ENCODE data around the gene PHACTR1.

Gene PHACTR1

DNA sequence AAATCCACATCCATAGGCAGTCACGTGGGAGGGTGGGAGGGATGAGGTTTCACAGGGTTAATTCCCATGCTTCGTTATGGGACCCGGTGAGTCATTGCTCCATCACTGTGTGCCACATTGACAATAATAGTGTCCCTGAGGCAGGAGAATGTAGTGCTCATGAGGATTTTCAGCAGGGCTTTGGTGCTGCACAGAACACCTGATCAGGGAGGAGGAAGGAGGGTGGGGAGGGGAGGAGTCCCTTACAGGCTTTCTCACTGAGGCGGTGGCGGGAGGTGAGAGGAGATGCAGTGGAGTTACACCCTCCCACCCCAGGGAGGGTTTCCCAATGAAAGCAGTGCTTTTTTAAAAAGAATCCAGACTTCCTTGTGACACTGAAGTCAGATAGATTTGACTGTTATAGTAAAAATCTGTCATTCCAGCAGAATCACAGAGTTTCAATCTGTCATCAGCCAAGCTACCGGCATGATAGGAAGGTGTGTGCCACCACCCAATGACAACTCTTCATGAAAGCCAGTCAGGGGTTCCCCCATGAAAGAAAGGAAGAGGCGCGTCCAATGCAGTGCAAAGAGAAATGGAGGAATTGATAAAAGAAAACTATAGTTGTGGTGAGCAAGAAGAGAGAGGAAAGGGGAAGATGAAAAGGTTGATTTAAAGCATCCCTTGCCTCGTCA is 467.0 kb downstream of the PHACTR1 start:
- Histone ChIP-seq H3K27me3 (no peaks in the 10 kb centered on the region), H3K4me1 (peaks cover 8% of the 10 kb centered on the region), H3K27ac (no peak overlapping the region), H4K20me1 (no peaks in the 10 kb centered on the region), H3K4me3 (no peak overlapping the region), H3K9ac (no peak overlapping the region), H3K36me3 (no peaks in the 10 kb centered on the region), H3K4me2 (no peak overlapping the region), H3K9me3 (no peaks in the 10 kb centered on the region)
- TF ChIP-seq Cebpa-rat (IDR thresholded peaks at IDR 0.05): no peak

GRCh38 chr6:13184089-13184468 is 467.5 kb downstream of the PHACTR1 start:
- peaks cover 7% of the 10 kb centered on the region for H3K4me1 ChIP-seq
- no peak overlapping the region for H3K4me2 ChIP-seq
- no peak overlapping the region for H3K4me3 ChIP-seq
- H3K27me3 ChIP-seq: no peaks in the 10 kb centered on the region
- H3K9me3 ChIP-seq: no peaks in the 10 kb centered on the region
- no peak for TF ChIP-seq Cebpa-rat (IDR thresholded peaks at IDR 0.05)
- no peaks in the 10 kb centered on the region for H4K20me1 ChIP-seq
- H3K9ac ChIP-seq: no peak overlapping the region
- no peak overlapping the region for H3K27ac ChIP-seq
- no peaks in the 10 kb centered on the region for H3K36me3 ChIP-seq

GRCh38 chr6:13184547-13184946 is 468.0 kb downstream of the PHACTR1 start:
- TF ChIP-seq Cebpa-rat (IDR thresholded peaks at IDR 0.05): no peak
- Histone ChIP-seq H3K27ac (no peak overlapping the region), H3K9ac (no peak overlapping the region), H3K36me3 (no peaks in the 10 kb centered on the region), H3K4me2 (no peak overlapping the region), H3K4me3 (no peak overlapping the region), H4K20me1 (no peaks in the 10 kb centered on the region), H3K27me3 (no peaks in the 10 kb centered on the region), H3K9me3 (no peaks in the 10 kb centered on the region), H3K4me1 (peaks cover 7% of the 10 kb centered on the region)

DNA sequence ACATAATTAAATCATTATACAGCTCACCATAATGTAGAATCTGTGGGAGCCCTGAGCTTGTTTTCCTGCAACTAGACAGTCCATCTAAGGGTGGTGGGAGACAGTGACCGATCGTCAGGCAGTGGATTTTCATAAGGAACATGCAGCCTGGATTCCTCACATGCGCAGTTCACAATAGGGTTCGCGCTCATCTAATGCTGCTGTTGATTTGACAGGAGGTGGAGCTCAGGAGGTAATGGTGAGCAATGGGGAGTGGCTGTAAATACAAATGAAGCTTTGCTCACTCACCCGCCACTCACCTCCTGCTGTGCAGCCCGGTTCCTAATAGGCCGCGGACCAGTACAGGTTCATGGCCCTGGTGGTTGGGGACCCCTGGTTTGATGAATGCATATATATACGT is 470.3 kb downstream of the PHACTR1 start:
- no peaks in the 10 kb centered on the region for H3K9me3 ChIP-seq
- no peaks in the 10 kb centered on the region for H3K27me3 ChIP-seq
- no peaks in the 10 kb centered on the region for H4K20me1 ChIP-seq
- H3K4me2 ChIP-seq: no peak overlapping the region
- H3K4me3 ChIP-seq: no peak overlapping the region
- H3K36me3 ChIP-seq: no peaks in the 10 kb centered on the region
- peaks cover 7% of the 10 kb centered on the region for H3K4me1 ChIP-seq
- H3K27ac ChIP-seq: no peak overlapping the region
- TF ChIP-seq Cebpa-rat (IDR thresholded peaks at IDR 0.05): no peak
- H3K9ac ChIP-seq: no peak overlapping the region

DNA sequence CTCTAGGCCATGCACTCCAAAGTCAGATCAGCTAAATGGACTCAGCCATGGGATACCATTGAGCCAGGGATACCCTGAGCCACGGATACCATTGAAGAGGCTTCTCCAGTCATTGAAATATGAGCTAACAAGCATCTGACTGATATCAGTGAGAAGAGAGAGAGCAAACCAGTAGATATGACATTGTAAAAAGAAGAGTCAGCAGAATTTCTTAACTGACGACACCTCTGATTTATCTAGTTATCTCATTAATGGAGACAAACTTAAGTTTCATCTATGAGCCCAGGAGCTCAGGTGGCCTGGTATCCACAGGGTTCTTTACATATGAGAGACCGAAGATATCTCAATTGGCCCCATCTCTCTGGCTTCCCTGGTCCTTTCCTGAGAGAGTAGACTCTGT is 471.1 kb downstream of the PHACTR1 start:
- no peak overlapping the region for H3K4me2 ChIP-seq
- no peak overlapping the region for H3K4me3 ChIP-seq
- H3K36me3 ChIP-seq: no peaks in the 10 kb centered on the region
- TF ChIP-seq Cebpa-rat (IDR thresholded peaks at IDR 0.05): no peak
- no peaks in the 10 kb centered on the region for H3K9me3 ChIP-seq
- peaks cover 7% of the 10 kb centered on the region for H3K4me1 ChIP-seq
- no peaks in the 10 kb centered on the region for H4K20me1 ChIP-seq
- H3K9ac ChIP-seq: no peak overlapping the region
- no peaks in the 10 kb centered on the region for H3K27me3 ChIP-seq
- H3K27ac ChIP-seq: no peak overlapping the region

DNA sequence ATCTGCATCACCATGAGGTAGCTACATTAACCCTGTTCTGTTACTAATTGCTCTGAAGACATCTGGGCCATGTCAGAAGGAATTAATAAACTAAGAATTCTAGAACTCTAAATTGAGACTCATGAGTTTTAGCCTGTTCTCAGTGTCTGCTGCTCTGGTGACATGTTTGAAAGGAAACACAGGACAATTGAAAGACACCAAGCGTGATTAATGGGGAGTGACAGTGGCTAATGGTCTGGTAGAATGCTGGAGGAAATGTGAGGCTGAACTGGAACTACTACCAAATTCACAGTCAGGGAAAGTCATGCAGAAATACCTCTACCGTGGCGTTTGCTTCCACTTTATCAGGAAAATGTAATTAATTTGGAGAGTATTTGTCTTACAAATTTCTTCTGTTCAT is 471.7 kb downstream of the PHACTR1 start:
- H3K36me3 ChIP-seq: no peaks in the 10 kb centered on the region
- no peaks in the 10 kb centered on the region for H4K20me1 ChIP-seq
- H3K4me2 ChIP-seq: no peak overlapping the region
- no peak for TF ChIP-seq Cebpa-rat (IDR thresholded peaks at IDR 0.05)
- H3K9ac ChIP-seq: no peak overlapping the region
- H3K27me3 ChIP-seq: no peaks in the 10 kb centered on the region
- H3K9me3 ChIP-seq: no peaks in the 10 kb centered on the region
- H3K4me1 ChIP-seq: peaks cover 7% of the 10 kb centered on the region
- H3K4me3 ChIP-seq: no peak overlapping the region
- H3K27ac ChIP-seq: no peak overlapping the region

DNA sequence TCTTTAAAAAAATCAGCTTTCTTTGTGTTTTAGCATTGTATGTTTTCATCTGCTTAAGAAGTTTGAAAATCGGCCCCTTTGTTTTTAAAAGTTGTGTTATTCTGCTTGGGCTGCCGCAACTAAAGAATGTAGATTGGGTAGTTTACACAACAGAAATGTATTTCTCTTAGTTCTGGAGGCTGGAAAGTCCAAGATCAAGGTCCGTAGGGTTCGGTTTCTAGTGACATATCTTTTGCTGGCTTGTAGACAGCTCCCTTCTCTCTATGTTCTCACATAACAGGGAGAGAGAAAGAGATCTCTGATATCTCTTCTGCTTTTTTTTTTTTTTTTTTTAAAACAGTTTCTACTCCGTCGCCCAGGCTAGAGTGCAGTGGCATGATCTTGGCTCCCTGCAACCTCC is 473.1 kb downstream of the PHACTR1 start:
- Histone ChIP-seq H3K9ac (no peak overlapping the region), H3K4me2 (no peak overlapping the region), H3K27ac (no peak overlapping the region), H3K9me3 (no peaks in the 10 kb centered on the region), H3K36me3 (no peaks in the 10 kb centered on the region), H3K4me3 (no peak overlapping the region), H3K4me1 (peaks cover 7% of the 10 kb centered on the region), H4K20me1 (no peaks in the 10 kb centered on the region), H3K27me3 (no peaks in the 10 kb centered on the region)
- TF ChIP-seq Cebpa-rat (IDR thresholded peaks at IDR 0.05): no peak

DNA sequence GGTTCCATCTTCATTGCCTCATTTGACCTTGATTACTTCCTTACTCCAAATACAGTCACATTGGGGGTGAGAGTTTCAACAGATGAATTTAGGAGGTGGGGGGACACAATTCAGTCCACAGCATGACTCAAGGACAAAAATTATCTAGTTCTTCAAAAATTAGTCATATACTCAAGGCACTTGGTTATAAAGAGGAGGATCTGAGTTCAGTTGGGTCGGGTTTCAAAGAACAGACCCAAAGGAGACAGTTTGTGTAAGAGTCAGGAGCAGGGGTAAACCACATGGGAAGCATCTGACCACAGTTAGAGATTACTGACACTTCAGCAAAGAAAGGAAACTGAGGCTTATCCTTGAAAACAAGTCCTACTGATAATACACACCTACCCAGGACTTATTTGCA is 473.8 kb downstream of the PHACTR1 start:
- Histone ChIP-seq H3K4me2 (no peak overlapping the region), H3K4me3 (no peak overlapping the region), H3K9ac (no peak overlapping the region), H3K27ac (no peak overlapping the region), H3K4me1 (peaks cover 6% of the 10 kb centered on the region; the same call in 1 of the 2 replicates), H4K20me1 (no peaks in the 10 kb centered on the region), H3K36me3 (no peaks in the 10 kb centered on the region), H3K9me3 (no peaks in the 10 kb centered on the region), H3K27me3 (no peaks in the 10 kb centered on the region)
- no peak for TF ChIP-seq Cebpa-rat (IDR thresholded peaks at IDR 0.05)

GRCh38 chr6:13191461-13191860 is 474.9 kb downstream of the PHACTR1 start:
- Histone ChIP-seq H4K20me1 (no peaks in the 10 kb centered on the region), H3K4me3 (no peak overlapping the region), H3K36me3 (no peaks in the 10 kb centered on the region), H3K4me1 (peaks cover 6% of the 10 kb centered on the region; the same call in 1 of the 2 replicates), H3K27me3 (no peaks in the 10 kb centered on the region), H3K9me3 (no peaks in the 10 kb centered on the region), H3K27ac (no peak overlapping the region), H3K9ac (no peak overlapping the region), H3K4me2 (no peak overlapping the region)
- TF ChIP-seq Cebpa-rat (IDR thresholded peaks at IDR 0.05): no peak

DNA sequence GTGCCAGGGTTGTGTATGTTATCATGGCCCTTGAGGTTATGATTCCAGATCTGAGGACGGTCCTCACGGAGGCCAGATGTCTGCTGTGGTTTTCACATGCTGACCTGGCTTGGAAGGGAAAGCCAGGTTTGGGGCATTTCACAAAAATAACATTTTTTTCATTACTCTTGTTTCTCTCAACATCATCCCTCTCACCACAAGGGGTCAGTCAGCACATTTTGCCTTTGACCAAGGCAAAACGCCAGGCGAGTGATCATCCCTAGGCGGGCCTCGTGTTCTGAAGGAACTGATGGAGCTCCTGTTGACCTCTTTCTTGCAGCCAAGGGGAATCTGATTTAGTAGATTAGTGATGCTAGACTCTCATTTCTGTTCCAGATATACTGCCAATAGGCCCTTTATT is 478.3 kb downstream of the PHACTR1 start:
- Histone ChIP-seq H3K4me2 (no peak overlapping the region), H3K27ac (no peak overlapping the region), H4K20me1 (no peaks in the 10 kb centered on the region), H3K9ac (no peak overlapping the region), H3K4me3 (no peak overlapping the region), H3K36me3 (no peaks in the 10 kb centered on the region), H3K4me1 (peaks cover 6% of the 10 kb centered on the region; the same call in 1 of the 2 replicates), H3K27me3 (no peaks in the 10 kb centered on the region), H3K9me3 (no peaks in the 10 kb centered on the region)
- TF ChIP-seq Cebpa-rat (IDR thresholded peaks at IDR 0.05): no peak

GRCh38 chr6:13195803-13196202 is 479.2 kb downstream of the PHACTR1 start:
- H4K20me1 ChIP-seq: no peaks in the 10 kb centered on the region
- no peak overlapping the region for H3K4me2 ChIP-seq
- H3K27me3 ChIP-seq: no peaks in the 10 kb centered on the region
- H3K36me3 ChIP-seq: no peaks in the 10 kb centered on the region
- no peaks in the 10 kb centered on the region for H3K9me3 ChIP-seq
- H3K4me3 ChIP-seq: no peak overlapping the region
- no peak overlapping the region for H3K27ac ChIP-seq
- H3K4me1 ChIP-seq: peaks cover 6% of the 10 kb centered on the region; the same call in 1 of the 2 replicates
- H3K9ac ChIP-seq: no peak overlapping the region
- no peak for TF ChIP-seq Cebpa-rat (IDR thresholded peaks at IDR 0.05)
